Stomach (tissue), 9 donors: ENCODE data around the gene HLA-DRA. TPM values are rescaled to one million over a fixed set of nuclear protein-coding genes. Genes with fewer than 3 reads are reported as not detected.

ENCODE experiments used
- DNase-seq, 2 donors: peaks; one replicate each; pipeline versions ENCODE4 v3.0.0 to v3.0.0-alpha.2; 2013 to 2019
- H3K27ac ChIP-seq, 5 donors: fragments of 200-600 bp in 4 of 5; sonication (generic) in 4 of 5; one replicate each; pipeline ENCODE4 v1.5.1; 2013 to 2019; ENCODE audit warnings: mild to moderate bottlenecking in 1 of 5, moderate library complexity in 1 of 5
- H3K27me3 ChIP-seq, 3 donors: fragments of 200-600 bp; sonication (generic); one replicate each; pipeline ENCODE4 v1.5.1; 2017 to 2019; ENCODE audit warnings: mixed run types in 1 of 3
- H3K36me3 ChIP-seq, 4 donors: fragments of 200-600 bp; sonication (generic); 1 replicate in 3 of 4; 2 replicates in 1 of 4; pipeline ENCODE4 v1.5.1; 2016 to 2019
- H3K4me1 ChIP-seq, 4 donors: fragments of 200-600 bp; sonication (generic); one replicate each; pipeline ENCODE4 v1.5.1; 2016 to 2019
- H3K4me3 ChIP-seq, 4 donors: fragments of 200-600 bp; sonication (generic) in 3 of 4; one replicate each; pipeline ENCODE4 v1.5.1; 2016 to 2019; ENCODE audit warnings: mild to moderate bottlenecking in 1 of 4
- H3K9me3 ChIP-seq, 4 donors: fragments of 200-600 bp; sonication (generic); one replicate each; pipeline ENCODE4 v1.5.1; 2016 to 2019
- EP300 ChIP-seq: sonication (generic); formaldehyde crosslinking; IDR thresholded peaks from one replicate; pipeline ENCODE4 v1.6.1; 2017; ENCODE audit warnings: antibody characterized with exemption
- POLR2A ChIP-seq, 4 donors: fragments of 450-650 bp; IDR thresholded peaks; one replicate each; pipeline ENCODE4 v1.6.1; 2016; ENCODE audit warnings: antibody characterized with exemption in 4 of 4, control low read depth in 2 of 4, mild to moderate bottlenecking in 1 of 4, moderate library complexity in 1 of 4
- POLR2AphosphoS5 ChIP-seq, 3 donors: sonication (generic); formaldehyde crosslinking; IDR thresholded peaks; one replicate each; pipeline ENCODE4 v1.6.1; 2016; ENCODE audit warnings: antibody characterized with exemption in 3 of 3
- WGBS, 5 donors: extraction: QIAGEN DNeasy Blood & Tissue Kit in 3 of 5; methylation state at CpG; one replicate each; pipeline versions ENCODE4 v1.1.5 to v1.1.7; 2013 to 2018; 5-methylcytosine and 5-hydroxymethylcytosine counted together
- intact Hi-C: fragments of 100-400 bp; cut with DNase I; formaldehyde crosslinking; loops from one replicate; pipeline ENCODE4 v1.15.1; 2023; ENCODE audit warnings: low total_unique reads
- polyA plus RNA-seq, 3 donors: library from polyadenylated mRNA; stranded (reverse); fragments of 200-250 nt; gene quantifications; one replicate each; pipeline ENCODE4 v1.2.3, GENCODE V29; 2013
- total RNA-seq, 5 donors: library from RNA; depleted of rRNA; stranded (reverse); fragments of >200 nt; gene quantifications; one replicate each; pipeline versions ENCODE4 v1.1.0 to v1.2.3, GENCODE V29; 2014 to 2016
- TF ChIP-seq, protein P1 (sequence below), 7 experiments: fragments of 450-650 bp in 4 of 7; fragments of 200-600 bp in 3 of 7; sonication (generic) in 3 of 7; IDR thresholded peaks; one replicate each; pipeline ENCODE4 v1.5.1; 2016 to 2019; ENCODE audit warnings: antibody characterized with exemption in 7 of 7, control low read depth in 2 of 7, mild to moderate bottlenecking in 1 of 7
- donor health status: healthy with polysubstance abuse.
- donor health status: Bipolar disorder and iron deficiency.
- donor health status: healthy.

Gene HLA-DRA
- total and polyA plus RNA-seq, 8 donors: 25.8 to 252 (median 92.7) TPM

DNA sequence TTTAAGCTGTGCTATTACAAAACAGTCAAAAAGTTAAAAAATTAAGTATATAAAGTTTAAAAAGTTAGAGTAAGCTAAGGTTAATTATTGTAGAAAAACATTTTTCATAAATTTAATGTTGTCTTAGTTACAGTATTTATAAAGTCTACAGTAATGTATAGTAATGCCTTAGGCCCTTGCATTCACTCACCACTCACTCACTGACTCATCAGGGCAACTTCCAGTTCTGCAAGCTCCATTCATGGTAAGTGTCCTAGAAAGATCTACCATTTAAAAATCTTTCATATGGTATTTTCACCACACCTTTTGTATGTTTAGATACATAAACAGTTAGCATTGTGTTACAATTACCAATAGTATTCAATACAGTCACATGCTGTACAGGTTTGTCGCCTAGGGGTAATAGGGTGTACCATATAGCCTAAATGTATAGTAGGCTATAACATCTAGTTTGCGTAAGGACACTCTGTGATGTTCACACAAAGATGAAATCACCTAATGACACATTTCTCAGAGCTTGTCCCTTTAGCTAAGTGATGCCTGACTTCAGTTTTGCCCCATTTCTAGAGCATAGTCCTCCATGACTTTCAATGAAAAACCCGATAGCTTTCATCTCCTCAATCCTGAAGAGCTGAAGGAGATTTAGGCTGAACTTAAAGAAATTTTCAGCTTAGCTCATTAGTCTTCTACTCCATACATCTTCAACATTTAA is 14.9 kb upstream of the HLA-DRA start:
- H3K4me1 ChIP-seq: no peaks in the 10 kb centered on the region
- H3K27ac ChIP-seq: no peak overlapping the region
- WGBS, 5 donors: 78 to 98% (median 98%) methylated on average over 3 of the region's 3 CpGs
- no peaks in the 10 kb centered on the region for H3K9me3 ChIP-seq
- TF ChIP-seq, protein P1, sequence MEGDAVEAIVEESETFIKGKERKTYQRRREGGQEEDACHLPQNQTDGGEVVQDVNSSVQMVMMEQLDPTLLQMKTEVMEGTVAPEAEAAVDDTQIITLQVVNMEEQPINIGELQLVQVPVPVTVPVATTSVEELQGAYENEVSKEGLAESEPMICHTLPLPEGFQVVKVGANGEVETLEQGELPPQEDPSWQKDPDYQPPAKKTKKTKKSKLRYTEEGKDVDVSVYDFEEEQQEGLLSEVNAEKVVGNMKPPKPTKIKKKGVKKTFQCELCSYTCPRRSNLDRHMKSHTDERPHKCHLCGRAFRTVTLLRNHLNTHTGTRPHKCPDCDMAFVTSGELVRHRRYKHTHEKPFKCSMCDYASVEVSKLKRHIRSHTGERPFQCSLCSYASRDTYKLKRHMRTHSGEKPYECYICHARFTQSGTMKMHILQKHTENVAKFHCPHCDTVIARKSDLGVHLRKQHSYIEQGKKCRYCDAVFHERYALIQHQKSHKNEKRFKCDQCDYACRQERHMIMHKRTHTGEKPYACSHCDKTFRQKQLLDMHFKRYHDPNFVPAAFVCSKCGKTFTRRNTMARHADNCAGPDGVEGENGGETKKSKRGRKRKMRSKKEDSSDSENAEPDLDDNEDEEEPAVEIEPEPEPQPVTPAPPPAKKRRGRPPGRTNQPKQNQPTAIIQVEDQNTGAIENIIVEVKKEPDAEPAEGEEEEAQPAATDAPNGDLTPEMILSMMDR (IDR thresholded peaks at IDR 0.05): no peak
- TF ChIP-seq POLR2A (IDR thresholded peaks at IDR 0.05) (no peak), POLR2AphosphoS5 (IDR thresholded peaks at IDR 0.05) (no peak), EP300 (no peak)
- intact Hi-C loops: no loop called here
- H3K27me3 ChIP-seq: peaks cover 0 to 20% (median 4%) of the 10 kb centered on the region in 3 donors
- no peak for DNase-seq
- H3K36me3 ChIP-seq: no peaks in the 10 kb centered on the region
- H3K4me3 ChIP-seq: no peak overlapping the region

DNA sequence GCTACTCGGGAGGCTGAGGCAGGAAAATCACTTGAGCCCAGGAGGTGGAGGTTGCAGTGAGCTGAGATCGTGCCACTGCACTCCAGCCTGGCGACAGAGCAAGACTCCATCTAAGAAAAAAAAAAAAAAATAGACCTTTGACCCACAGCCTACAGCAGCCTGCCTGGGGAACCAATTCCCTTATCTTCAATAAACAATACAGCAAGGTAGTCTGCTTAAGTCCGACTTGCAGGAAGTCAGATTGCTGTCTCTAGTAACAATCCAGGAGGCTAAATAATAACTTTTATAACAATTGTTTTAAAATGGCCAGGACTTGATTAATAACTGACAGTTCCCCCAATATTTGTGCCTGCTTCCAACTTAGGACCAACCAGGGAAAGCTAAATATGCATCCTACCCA is 13.3 kb upstream of the HLA-DRA start:
- H3K27ac ChIP-seq: no peak overlapping the region
- WGBS, 5 donors: 38 to 48% (median 41%) methylated on average over 3 to 4 of the region's 4 CpGs
- TF ChIP-seq EP300 (no peak), POLR2AphosphoS5 (IDR thresholded peaks at IDR 0.05) (no peak), POLR2A (IDR thresholded peaks at IDR 0.05) (no peak)
- TF ChIP-seq, protein P1 (IDR thresholded peaks at IDR 0.05): no peak
- intact Hi-C loops: no loop called here
- no peaks in the 10 kb centered on the region for H3K36me3 ChIP-seq
- H3K4me1 ChIP-seq: no peaks in the 10 kb centered on the region
- no peak for DNase-seq
- H3K9me3 ChIP-seq: no peaks in the 10 kb centered on the region
- H3K4me3 ChIP-seq: no peak overlapping the region
- H3K27me3 ChIP-seq: peaks cover 0 to 13% (median 0%) of the 10 kb centered on the region in 3 donors

DNA sequence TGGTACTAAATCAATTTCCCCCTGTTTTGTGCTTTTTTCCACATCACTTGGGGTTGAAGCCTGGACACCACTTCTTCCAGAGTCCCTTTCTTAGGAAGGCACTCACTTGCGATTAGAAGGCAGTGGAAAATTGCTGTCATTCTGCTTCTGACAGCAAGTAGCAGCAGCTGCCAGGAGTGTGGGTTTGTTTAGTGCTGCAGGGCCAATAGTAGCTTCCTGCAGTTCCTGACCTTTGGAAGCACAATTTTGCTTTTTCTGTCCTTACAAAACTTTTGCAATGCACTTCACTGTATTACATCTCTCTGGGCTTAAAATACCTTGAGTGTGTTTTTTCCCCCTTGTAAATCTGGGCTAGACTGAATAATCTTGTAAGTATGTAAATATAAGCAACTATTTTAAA is 12.5 kb upstream of the HLA-DRA start:
- Histone ChIP-seq H3K4me1 (no peaks in the 10 kb centered on the region), H3K27me3 (peaks cover 0 to 6% (median 0%) of the 10 kb centered on the region in 3 donors), H3K9me3 (no peaks in the 10 kb centered on the region), H3K36me3 (no peaks in the 10 kb centered on the region), H3K27ac (no peak overlapping the region), H3K4me3 (no peak overlapping the region)
- WGBS, 5 donors: 40 to 63% (median 48%) methylated on average over 1 of the region's 1 CpG
- intact Hi-C loops: no loop called here
- no peak for DNase-seq
- TF ChIP-seq, protein P1 (IDR thresholded peaks at IDR 0.05): no peak
- TF ChIP-seq POLR2AphosphoS5 (IDR thresholded peaks at IDR 0.05): no peak
- no peak for TF ChIP-seq EP300
- no peak for TF ChIP-seq POLR2A (IDR thresholded peaks at IDR 0.05)

DNA sequence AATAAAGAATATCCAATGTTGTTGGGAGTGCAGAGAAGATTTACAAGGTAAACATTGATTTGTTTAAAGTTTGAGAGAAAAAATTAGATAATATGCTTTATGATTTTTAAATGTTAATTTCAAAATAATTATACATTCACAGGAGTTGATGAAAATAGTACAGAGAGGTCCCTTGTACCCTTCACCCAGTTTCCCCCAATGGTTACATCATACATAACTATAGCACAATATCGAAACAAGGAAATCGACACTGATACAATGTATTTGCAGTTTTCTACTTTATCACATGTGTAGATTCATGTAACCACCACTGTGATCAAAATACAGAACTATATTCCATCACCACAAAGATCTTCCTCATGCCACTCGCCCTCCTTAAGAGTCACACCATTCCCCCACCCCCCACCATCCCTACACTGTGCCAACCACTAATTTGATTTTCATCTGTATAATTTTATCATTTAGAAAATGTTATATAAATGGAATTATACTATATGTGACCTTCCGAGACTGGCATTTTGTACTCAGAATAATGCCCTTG is 11.7 kb upstream of the HLA-DRA start:
- Histone ChIP-seq H3K9me3 (no peaks in the 10 kb centered on the region), H3K27ac (no peak overlapping the region), H3K27me3 (peaks cover 0 to 6% (median 0%) of the 10 kb centered on the region in 3 donors), H3K36me3 (no peaks in the 10 kb centered on the region), H3K4me3 (no peak overlapping the region), H3K4me1 (no peaks in the 10 kb centered on the region)
- no peak for DNase-seq
- intact Hi-C loops: no loop called here
- WGBS, 5 donors: 78 to 96% (median 88%) methylated on average over 4 of the region's 4 CpGs
- TF ChIP-seq, protein P1 (IDR thresholded peaks at IDR 0.05): no peak
- no peak for TF ChIP-seq EP300
- TF ChIP-seq POLR2A (IDR thresholded peaks at IDR 0.05): no peak
- TF ChIP-seq POLR2AphosphoS5 (IDR thresholded peaks at IDR 0.05): no peak
